Epithelial cell of proximal tubule (primary cell): ENCODE data around the gene KIN. TPM values are rescaled to one million over a fixed set of nuclear protein-coding genes. Genes with fewer than 3 reads are reported as not detected.
"Not testable (repeated sequence)": the region's sequence is repeated elsewhere in the genome, so short reads cannot be mapped to it uniquely, and the experiment has no call there.

Experiments
- DNase-seq: peaks from one replicate; pipeline ENCODE4 v3.0.0-alpha.2; 2011; ENCODE audit warnings: low read depth
- H3K4me3 ChIP-seq: 2 replicates; pipeline ENCODE4 v1.5.1; 2011; ENCODE audit warnings: low read depth, mild to moderate bottlenecking, low read length
- CTCF ChIP-seq: conservative IDR thresholded peaks from 2 replicates; pipeline ENCODE4 v1.5.1; 2012; ENCODE audit warnings: low read depth, mild to moderate bottlenecking, low read length
- total RNA-seq: library from RNA; depleted of rRNA; stranded (reverse); fragments of >200 nt; gene quantifications from 2 replicates; pipeline ENCODE4 v1.2.3, GENCODE V29; 2015

KIN gene
- total RNA-seq, 1 donor from 2014 or later, result 10.8 TPM

DNA sequence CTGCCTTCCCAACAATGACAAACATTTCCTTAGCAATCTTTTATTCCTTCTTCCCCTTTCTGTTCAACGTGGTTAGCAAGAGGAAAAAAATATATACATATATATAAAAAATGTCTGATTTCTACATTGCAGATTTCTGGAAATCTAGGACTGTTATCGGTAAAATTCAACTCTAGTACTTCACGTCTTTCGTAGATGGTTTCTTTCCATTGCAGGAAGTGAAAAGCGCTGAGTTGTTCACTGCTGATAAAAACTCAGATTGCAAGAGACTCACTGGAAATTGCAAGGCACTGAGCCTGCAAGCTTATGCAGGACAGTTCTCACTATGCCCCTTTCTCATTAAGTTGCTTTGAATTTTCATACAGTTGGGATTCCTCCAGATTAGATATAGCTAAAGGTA, 23.9 kb downstream of the KIN start:
- no peak for DNase-seq

DNA sequence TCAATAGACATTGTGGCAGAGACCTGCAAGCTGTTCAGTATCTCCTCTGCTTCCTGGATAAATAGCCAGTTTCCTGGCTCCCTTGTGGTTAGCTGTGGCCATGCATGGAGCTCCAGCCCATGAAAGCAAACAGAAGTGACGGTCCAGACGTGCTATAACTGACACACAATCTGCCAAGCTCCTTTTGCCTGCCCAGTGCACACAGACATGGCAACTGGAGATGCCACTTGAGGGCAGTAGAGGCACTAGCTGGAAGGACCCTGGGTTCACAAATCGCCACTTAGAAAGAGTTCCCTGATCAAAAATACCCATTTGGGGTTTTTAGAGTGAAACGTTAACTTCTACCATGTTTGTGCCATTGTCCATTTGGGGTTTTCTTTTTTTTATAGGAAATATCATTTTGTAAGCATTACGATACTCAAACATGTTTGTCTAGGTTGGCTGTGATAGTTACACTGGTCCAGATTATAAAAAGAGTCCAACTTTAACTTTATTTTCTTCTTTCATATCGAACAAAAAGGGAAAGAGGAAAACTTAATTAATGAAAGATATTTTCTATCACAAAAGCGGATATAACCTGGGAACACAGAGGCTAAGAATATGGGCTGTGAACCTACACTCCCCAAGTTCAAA, 31.3 kb downstream of the KIN start:
- DNase-seq, result no peak
- TF ChIP-seq CTCF, result peak; percentile 79
- no peak overlapping the region for H3K4me3 ChIP-seq

More for the DNA sequence above, 23.9 kb downstream of the KIN start:
- no peak for TF ChIP-seq CTCF
- no peak overlapping the region for H3K4me3 ChIP-seq

GRCh38 chr10:7755103-7755502, 32.7 kb downstream of the KIN start:
- no peak overlapping the region for H3K4me3 ChIP-seq
- DNase-seq, result no peak
- no peak for TF ChIP-seq CTCF

- DNase-seq, result no peak
- TF ChIP-seq CTCF, result no peak
- no peak overlapping the region for H3K4me3 ChIP-seq
Observed at GRCh38 chr10:7752251-7752650, 35.5 kb downstream of the KIN start.

- no peak for TF ChIP-seq CTCF
- no peak overlapping the region for H3K4me3 ChIP-seq
- no peak for DNase-seq
Observed at GRCh38 chr10:7750222-7750621, 37.6 kb downstream of the KIN start.

DNA sequence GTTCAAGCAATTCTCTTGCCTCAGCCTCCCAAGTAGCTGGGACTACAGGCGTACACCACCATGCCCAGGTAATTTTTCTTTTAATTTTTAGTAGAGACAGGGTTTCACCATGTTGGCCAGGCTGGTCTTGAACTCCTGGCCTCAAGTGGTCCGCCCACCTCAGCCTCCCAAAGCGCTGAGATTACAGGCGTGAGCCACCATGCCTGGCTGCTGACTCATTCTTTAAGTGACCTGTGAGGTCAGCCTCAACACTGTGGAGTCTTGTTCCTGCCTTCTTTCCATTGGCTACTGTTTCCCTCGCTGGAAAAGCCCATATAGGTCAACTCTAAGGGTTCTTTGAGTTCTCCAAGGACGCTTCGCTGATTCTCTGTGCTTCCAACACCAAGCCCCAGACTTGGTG, 39.2 kb downstream of the KIN start:
- DNase-seq, H3K4me3 ChIP-seq: not testable (repeated sequence)

DNA sequence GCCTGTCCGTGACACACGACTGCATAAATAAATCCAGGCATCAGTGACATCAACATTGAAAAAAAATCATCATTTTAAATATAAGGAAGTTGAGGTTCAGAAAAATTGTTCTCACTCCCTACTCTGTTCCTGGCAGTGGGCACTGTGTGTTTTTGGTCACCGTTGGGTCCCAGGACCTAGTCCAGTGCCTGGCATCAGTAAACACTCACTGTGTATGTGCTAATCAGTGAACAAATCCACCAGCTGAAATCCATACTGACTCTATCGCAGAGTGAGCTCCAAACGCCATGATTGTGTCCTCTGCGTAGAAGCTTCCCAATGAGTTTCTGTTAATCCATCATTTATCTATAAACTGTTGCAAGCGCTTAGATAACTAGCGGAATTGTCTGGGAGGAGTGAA, 43.5 kb downstream of the KIN start:
- DNase-seq, result no peak
- H3K4me3 ChIP-seq, result no peak overlapping the region
- TF ChIP-seq CTCF, result no peak
